HUDEP-2 (cell line): Measurements from ENCODE around the gene HOXB5.
A peak's percentile ranks its signal among the peaks of the same experiment; 100 is the strongest.

ENCODE experiments used
- DNase-seq, 76 experiments: peaks; one replicate each; lab custom pipeline; 2025; ENCODE audit not compliant: unreplicated experiment in 76 of 76; lab: John Stamatoyannopoulos, UW

The HOXB5 gene

GRCh38 chr17:48552466-48553189 lies 41.0 kb downstream of the HOXB5 start:
- DNase-seq, result no peak

- DNase-seq, result no peak
These were observed 41.7 kb downstream of the HOXB5 start for GRCh38 chr17:48551596-48552465.

- DNase-seq, result no peak
These were observed 42.4 kb downstream of the HOXB5 start for GRCh38 chr17:48551214-48551555.

- DNase-seq, result no peak
These were observed 42.9 kb downstream of the HOXB5 start for GRCh38 chr17:48550502-48551213.

GRCh38 chr17:48549914-48550501 lies 43.6 kb downstream of the HOXB5 start:
- no peak for DNase-seq

- DNase-seq, result no peak
These were observed 44.3 kb downstream of the HOXB5 start for GRCh38 chr17:48549281-48549630.

- peak in 2 of 76 experiments; percentile 7 to 9 for DNase-seq
These were observed 44.9 kb downstream of the HOXB5 start for GRCh38 chr17:48548523-48549280.

- DNase-seq, result peak in 49 of 76 experiments; percentile 7 to 54 (median 29)
These were observed 45.6 kb downstream of the HOXB5 start for GRCh38 chr17:48547808-48548522.

- peak in 73 of 76 experiments; percentile 26 to 93 (median 68) for DNase-seq
These were observed 46.4 kb downstream of the HOXB5 start for GRCh38 chr17:48546924-48547807.

GRCh38 chr17:48546137-48546923 lies 47.2 kb downstream of the HOXB5 start:
- DNase-seq, result peak in 22 of 76 experiments; percentile 7 to 66 (median 35)

- peak in 6 of 76 experiments; percentile 3 to 35 (median 8) for DNase-seq
These were observed 48.0 kb downstream of the HOXB5 start for GRCh38 chr17:48545539-48545938.

- peak in 59 of 76 experiments; percentile 3 to 73 (median 42) for DNase-seq
These were observed 48.6 kb downstream of the HOXB5 start, which contains the start of gene HOXB2 for GRCh38 chr17:48545022-48545375. HOXB2 (minus strand) TSS chr17:48545109; CDS start chr17:48544911, 198 bp downstream.

- DNase-seq, result peak in 54 of 76 experiments; percentile 8 to 76 (median 36)
These were observed 49.1 kb downstream of the HOXB5 start for GRCh38 chr17:48544349-48545021.

GRCh38 chr17:48543854-48544348 lies 49.7 kb downstream of the HOXB5 start:
- DNase-seq, result peak in 24 of 76 experiments; percentile 14 to 68 (median 44)

GRCh38 chr17:48543107-48543853 lies 50.3 kb downstream of the HOXB5 start:
- DNase-seq, result peak in 52 of 76 experiments; percentile 7 to 78 (median 48)

GRCh38 chr17:48542698-48543106 lies 50.9 kb downstream of the HOXB5 start:
- DNase-seq, result peak in 1 of 76 experiments; percentile 46
